ENCODE data around the gene SLC7A10. TPM values are rescaled to one million over a fixed set of nuclear protein-coding genes. Genes with fewer than 3 reads are reported as not detected.

Gene SLC7A10
- polyA plus RNA-seq, 1 of the 3 experiments (the other 2 are of a cell fraction): 0.02 TPM

DNA sequence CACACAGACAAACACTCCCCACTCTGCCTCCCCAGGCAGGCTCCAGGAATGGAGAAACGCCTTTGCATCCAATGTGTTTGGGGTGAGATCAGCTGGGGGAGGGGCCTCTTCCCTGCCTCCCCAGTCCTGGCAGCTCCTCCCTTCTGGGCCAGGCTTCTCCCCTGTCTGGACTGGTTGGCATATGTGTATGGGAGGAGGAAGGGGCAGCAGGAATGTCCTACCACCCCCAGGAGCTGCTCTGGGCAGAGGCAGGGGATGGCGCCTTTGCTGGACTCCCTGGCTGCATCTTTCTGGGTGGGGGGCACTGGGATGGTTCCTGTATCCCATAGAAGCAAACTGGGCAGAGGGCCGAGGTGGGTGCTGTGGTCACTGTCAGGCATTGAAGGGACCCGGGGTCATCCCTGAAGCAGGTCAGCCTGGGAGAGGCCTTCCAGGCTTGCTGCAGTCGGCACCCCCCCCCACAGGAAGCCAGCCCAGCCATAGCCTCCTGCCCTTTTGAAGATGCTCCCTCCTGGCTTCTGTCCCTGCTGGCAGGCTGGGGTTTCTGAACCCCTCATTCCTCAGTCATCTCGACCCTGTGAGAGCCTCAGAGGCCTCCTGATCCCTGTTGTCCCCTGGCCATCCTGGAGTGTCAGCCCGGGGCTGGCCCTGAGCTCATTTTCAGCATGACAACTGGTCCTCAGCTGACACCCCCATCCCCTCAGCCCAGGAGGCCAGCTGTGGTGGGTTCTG, 21.2 kb upstream of the SLC7A10 start:
- DNase-seq: peak; percentile 37
- TF ChIP-seq SMC3 (IDR thresholded peaks at IDR 0.05; ENCODE audit: low read depth, low read length) (no peak), JUND (IDR thresholded peaks at IDR 0.05) (no peak), FOXJ3 (CRISPR knock-in tag; IDR thresholded peaks at IDR 0.05) (no peak), FOXM1 (IDR thresholded peaks at IDR 0.05; ENCODE audit: low read depth) (no peak), RXRA (IDR thresholded peaks at IDR 0.05; ENCODE audit: borderline replicate concordance, low read depth) (no peak), RAD21 (IDR thresholded peaks at IDR 0.05; ENCODE audit: low read length) (no peak), RFX5 (IDR thresholded peaks at IDR 0.05; ENCODE audit: low read length) (no peak), NRF1 (IDR thresholded peaks at IDR 0.05; ENCODE audit: low read depth, low read length) (no peak), TEAD4 (IDR thresholded peaks at IDR 0.05; ENCODE audit: borderline replicate concordance, insufficient read depth) (no peak), GABPA (IDR thresholded peaks at IDR 0.05; ENCODE audit: low read depth) (no peak), SIN3A (IDR thresholded peaks at IDR 0.05; ENCODE audit: borderline replicate concordance, low read depth, low read length) (no peak), ELF1 (IDR thresholded peaks at IDR 0.05) (no peak), YY1 (IDR thresholded peaks at IDR 0.05; ENCODE audit: low read depth) (no peak), EP300 (IDR thresholded peaks at IDR 0.05; ENCODE audit: borderline replicate concordance in 1 of 2, low read depth in 1 of 2, low read length in 1 of 2) (no peak)
- TF ChIP-seq, protein P1, sequence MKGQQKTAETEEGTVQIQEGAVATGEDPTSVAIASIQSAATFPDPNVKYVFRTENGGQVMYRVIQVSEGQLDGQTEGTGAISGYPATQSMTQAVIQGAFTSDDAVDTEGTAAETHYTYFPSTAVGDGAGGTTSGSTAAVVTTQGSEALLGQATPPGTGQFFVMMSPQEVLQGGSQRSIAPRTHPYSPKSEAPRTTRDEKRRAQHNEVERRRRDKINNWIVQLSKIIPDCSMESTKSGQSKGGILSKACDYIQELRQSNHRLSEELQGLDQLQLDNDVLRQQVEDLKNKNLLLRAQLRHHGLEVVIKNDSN (IDR thresholded peaks at IDR 0.05; ENCODE audit: borderline replicate concordance, low read depth): no peak
- TF ChIP-seq, protein P2, sequence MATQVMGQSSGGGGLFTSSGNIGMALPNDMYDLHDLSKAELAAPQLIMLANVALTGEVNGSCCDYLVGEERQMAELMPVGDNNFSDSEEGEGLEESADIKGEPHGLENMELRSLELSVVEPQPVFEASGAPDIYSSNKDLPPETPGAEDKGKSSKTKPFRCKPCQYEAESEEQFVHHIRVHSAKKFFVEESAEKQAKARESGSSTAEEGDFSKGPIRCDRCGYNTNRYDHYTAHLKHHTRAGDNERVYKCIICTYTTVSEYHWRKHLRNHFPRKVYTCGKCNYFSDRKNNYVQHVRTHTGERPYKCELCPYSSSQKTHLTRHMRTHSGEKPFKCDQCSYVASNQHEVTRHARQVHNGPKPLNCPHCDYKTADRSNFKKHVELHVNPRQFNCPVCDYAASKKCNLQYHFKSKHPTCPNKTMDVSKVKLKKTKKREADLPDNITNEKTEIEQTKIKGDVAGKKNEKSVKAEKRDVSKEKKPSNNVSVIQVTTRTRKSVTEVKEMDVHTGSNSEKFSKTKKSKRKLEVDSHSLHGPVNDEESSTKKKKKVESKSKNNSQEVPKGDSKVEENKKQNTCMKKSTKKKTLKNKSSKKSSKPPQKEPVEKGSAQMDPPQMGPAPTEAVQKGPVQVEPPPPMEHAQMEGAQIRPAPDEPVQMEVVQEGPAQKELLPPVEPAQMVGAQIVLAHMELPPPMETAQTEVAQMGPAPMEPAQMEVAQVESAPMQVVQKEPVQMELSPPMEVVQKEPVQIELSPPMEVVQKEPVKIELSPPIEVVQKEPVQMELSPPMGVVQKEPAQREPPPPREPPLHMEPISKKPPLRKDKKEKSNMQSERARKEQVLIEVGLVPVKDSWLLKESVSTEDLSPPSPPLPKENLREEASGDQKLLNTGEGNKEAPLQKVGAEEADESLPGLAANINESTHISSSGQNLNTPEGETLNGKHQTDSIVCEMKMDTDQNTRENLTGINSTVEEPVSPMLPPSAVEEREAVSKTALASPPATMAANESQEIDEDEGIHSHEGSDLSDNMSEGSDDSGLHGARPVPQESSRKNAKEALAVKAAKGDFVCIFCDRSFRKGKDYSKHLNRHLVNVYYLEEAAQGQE (IDR thresholded peaks at IDR 0.05; ENCODE audit: low read depth, low read length): no peak
- TF ChIP-seq, protein P3, sequence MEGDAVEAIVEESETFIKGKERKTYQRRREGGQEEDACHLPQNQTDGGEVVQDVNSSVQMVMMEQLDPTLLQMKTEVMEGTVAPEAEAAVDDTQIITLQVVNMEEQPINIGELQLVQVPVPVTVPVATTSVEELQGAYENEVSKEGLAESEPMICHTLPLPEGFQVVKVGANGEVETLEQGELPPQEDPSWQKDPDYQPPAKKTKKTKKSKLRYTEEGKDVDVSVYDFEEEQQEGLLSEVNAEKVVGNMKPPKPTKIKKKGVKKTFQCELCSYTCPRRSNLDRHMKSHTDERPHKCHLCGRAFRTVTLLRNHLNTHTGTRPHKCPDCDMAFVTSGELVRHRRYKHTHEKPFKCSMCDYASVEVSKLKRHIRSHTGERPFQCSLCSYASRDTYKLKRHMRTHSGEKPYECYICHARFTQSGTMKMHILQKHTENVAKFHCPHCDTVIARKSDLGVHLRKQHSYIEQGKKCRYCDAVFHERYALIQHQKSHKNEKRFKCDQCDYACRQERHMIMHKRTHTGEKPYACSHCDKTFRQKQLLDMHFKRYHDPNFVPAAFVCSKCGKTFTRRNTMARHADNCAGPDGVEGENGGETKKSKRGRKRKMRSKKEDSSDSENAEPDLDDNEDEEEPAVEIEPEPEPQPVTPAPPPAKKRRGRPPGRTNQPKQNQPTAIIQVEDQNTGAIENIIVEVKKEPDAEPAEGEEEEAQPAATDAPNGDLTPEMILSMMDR (IDR thresholded peaks at IDR 0.05): no peak
- TF ChIP-seq, protein P4, sequence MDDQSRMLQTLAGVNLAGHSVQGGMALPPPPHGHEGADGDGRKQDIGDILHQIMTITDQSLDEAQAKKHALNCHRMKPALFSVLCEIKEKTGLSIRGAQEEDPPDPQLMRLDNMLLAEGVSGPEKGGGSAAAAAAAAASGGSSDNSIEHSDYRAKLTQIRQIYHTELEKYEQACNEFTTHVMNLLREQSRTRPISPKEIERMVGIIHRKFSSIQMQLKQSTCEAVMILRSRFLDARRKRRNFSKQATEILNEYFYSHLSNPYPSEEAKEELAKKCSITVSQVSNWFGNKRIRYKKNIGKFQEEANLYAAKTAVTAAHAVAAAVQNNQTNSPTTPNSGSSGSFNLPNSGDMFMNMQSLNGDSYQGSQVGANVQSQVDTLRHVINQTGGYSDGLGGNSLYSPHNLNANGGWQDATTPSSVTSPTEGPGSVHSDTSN (IDR thresholded peaks at IDR 0.05): no peak
- TF ChIP-seq, protein P5, sequence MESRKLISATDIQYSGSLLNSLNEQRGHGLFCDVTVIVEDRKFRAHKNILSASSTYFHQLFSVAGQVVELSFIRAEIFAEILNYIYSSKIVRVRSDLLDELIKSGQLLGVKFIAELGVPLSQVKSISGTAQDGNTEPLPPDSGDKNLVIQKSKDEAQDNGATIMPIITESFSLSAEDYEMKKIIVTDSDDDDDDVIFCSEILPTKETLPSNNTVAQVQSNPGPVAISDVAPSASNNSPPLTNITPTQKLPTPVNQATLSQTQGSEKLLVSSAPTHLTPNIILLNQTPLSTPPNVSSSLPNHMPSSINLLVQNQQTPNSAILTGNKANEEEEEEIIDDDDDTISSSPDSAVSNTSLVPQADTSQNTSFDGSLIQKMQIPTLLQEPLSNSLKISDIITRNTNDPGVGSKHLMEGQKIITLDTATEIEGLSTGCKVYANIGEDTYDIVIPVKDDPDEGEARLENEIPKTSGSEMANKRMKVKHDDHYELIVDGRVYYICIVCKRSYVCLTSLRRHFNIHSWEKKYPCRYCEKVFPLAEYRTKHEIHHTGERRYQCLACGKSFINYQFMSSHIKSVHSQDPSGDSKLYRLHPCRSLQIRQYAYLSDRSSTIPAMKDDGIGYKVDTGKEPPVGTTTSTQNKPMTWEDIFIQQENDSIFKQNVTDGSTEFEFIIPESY (IDR thresholded peaks at IDR 0.05; ENCODE audit: borderline replicate concordance, low read depth): no peak
- TF ChIP-seq, protein P6, sequence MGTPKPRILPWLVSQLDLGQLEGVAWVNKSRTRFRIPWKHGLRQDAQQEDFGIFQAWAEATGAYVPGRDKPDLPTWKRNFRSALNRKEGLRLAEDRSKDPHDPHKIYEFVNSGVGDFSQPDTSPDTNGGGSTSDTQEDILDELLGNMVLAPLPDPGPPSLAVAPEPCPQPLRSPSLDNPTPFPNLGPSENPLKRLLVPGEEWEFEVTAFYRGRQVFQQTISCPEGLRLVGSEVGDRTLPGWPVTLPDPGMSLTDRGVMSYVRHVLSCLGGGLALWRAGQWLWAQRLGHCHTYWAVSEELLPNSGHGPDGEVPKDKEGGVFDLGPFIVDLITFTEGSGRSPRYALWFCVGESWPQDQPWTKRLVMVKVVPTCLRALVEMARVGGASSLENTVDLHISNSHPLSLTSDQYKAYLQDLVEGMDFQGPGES (IDR thresholded peaks at IDR 0.05; ENCODE audit: low read depth, low read length): no peak
- H3F3A ChIP-seq (replicated peaks; ENCODE audit: insufficient read depth): peaks cover 3% of the 10 kb centered on the region
- H3K27ac ChIP-seq (ENCODE audit: low read depth in 2 of 2, low read length in 1 of 2): no peak overlapping the region
- no peaks in the 10 kb centered on the region for H3K9me3 ChIP-seq
- ChIA-PET CTCF (interaction anchor here (0.6 to 14.8 kb wide), 10 partner anchors 9 to 524 kb away, joined by 3 to 511 read pairs (median 9); partner anchors contain the start of gene CEBPA), POLR2A (interaction anchor here (0.6 kb wide), 1 partner anchor 158 kb away, joined by 4 read pairs; no protein-coding TSS in a partner anchor)
- no peaks in the 10 kb centered on the region for H4K20me1 ChIP-seq (ENCODE audit: insufficient read depth)
- no peaks in the 10 kb centered on the region for H3K4me1 ChIP-seq (ENCODE audit: control insufficient read depth in 1 of 2, insufficient read depth in 2 of 2, low read depth in 1 of 2, low read length in 1 of 2)
- H3K36me3 ChIP-seq (replicated peaks in 1 of 2; ENCODE audit: control insufficient read depth in 1 of 2, insufficient read depth in 2 of 2, low read length in 1 of 2): no peaks in the 10 kb centered on the region
- H3K9me2 ChIP-seq: no peaks in the 10 kb centered on the region
- no peak overlapping the region for H3K4me2 ChIP-seq
- no peaks in the 10 kb centered on the region for H3K79me2 ChIP-seq (ENCODE audit: insufficient read depth)
- no peak overlapping the region for H3K9ac ChIP-seq
- H2AFZ ChIP-seq (ENCODE audit: low read depth): no peak overlapping the region
- 57% methylated on average over 3 of the region's 7 CpGs for WGBS (ENCODE audit: low lambda C conversion rate)
- no peaks in the 10 kb centered on the region for H3K27me3 ChIP-seq (ENCODE audit: insufficient read depth)
- no peak overlapping the region for H3K4me3 ChIP-seq (ENCODE audit: low read depth in 2 of 2, low read length in 1 of 2)

Measured in SK-N-SH (cell line).